GM12878 (cell line): Measurements from ENCODE around the gene STK39. TPM values are rescaled to one million over a fixed set of nuclear protein-coding genes. Genes with fewer than 3 reads are reported as not detected.

ENCODE experiments used
- ATAC-seq: fragments of 200-7000 bp; cut with Tn5 transposase; 3 replicates; pipeline ENCODE4 v1.9.1; 2020; ENCODE audit warnings: mild to moderate bottlenecking, moderate library complexity
- BruUV-seq: library from RNA; stranded (reverse); fragments of 400-500 nt; replicated peaks from 2 replicates; lab custom pipeline; 2021; lab: Mats Ljungman, UMichigan
- CTCF ChIA-PET: fragments of 300-600 bp; sonication (Branson Sonifier 250); formaldehyde crosslinking; extraction: SDS; loops from one replicate; lab custom pipeline; 2021; ENCODE audit warnings: inconsistent platforms; lab: Yijun Ruan, JAX
- POLR2A ChIA-PET: fragments of 350-600 bp; formaldehyde crosslinking; extraction: SDS; loops from one replicate; lab custom pipeline; 2021; ENCODE audit warnings: inconsistent platforms; lab: Charles Lee
- RAD21 ChIA-PET: fragments of 300-600 bp; sonication (Branson Sonifier 250); formaldehyde crosslinking; loops from one replicate; lab custom pipeline; 2023; ENCODE audit warnings: antibody characterized with exemption; ENCODE audit not compliant: unreplicated experiment; lab: Charles Lee
- SMC1A ChIA-PET: fragments of 300-600 bp; sonication (Branson Sonifier 250); formaldehyde crosslinking; loops from one replicate; lab custom pipeline; 2023; ENCODE audit not compliant: unreplicated experiment, uncharacterized antibody; lab: Charles Lee
- DNase-seq: peaks from one replicate; pipeline ENCODE4 v3.0.0-alpha.2; 2011; ENCODE audit warnings: low read depth, low spot score
- FAIRE-seq: peaks from 3 replicates; lab custom pipeline; 2011; peaks lifted over from hg19 to GRCh38; lab: Jason Lieb, UNC
- H2AFZ ChIP-seq: 2 replicates; pipeline ENCODE4 v1.6.0; 2011; ENCODE audit warnings: low read depth, low read length, control low read depth; ENCODE audit not compliant: control insufficient read depth
- H3K27ac ChIP-seq: 2 replicates; pipeline ENCODE4 v1.5.1; 2011; ENCODE audit warnings: control low read depth; ENCODE audit not compliant: control insufficient read depth, insufficient read depth
- H3K27me3 ChIP-seq, 2 experiments: replicated peaks in 1 of 2; 2 replicates each; pipeline versions ENCODE4 v1.6.0 to v1.6.1; 2011; ENCODE audit warnings: low read length in 1 of 2; ENCODE audit not compliant: control insufficient read depth in 2 of 2, insufficient read depth in 2 of 2
- H3K36me3 ChIP-seq, 2 experiments: 2 replicates each; pipeline ENCODE4 v1.5.1; 2011; ENCODE audit warnings: low read length in 1 of 2; ENCODE audit not compliant: control insufficient read depth in 2 of 2, insufficient read depth in 2 of 2
- H3K4me1 ChIP-seq: 2 replicates; pipeline ENCODE4 v1.6.1; 2011; ENCODE audit warnings: mild to moderate bottlenecking, low read length, moderate library complexity, mixed read lengths; ENCODE audit not compliant: control insufficient read depth, insufficient read depth
- H3K4me2 ChIP-seq: 2 replicates; pipeline ENCODE4 v1.6.0; 2011; ENCODE audit warnings: control low read depth; ENCODE audit not compliant: control insufficient read depth, insufficient read depth
- H3K4me3 ChIP-seq: fragments of 200-600 bp; sonication (generic); 2 replicates; pipeline ENCODE4 v1.5.1; 2016
- H3K79me2 ChIP-seq: 2 replicates; pipeline ENCODE4 v1.6.0; 2011; ENCODE audit warnings: low read length; ENCODE audit not compliant: control insufficient read depth, insufficient read depth
- H3K9ac ChIP-seq: 2 replicates; pipeline ENCODE4 v1.8.0; 2011; ENCODE audit warnings: low read length, control low read depth, mixed read lengths; ENCODE audit not compliant: control insufficient read depth, insufficient read depth
- H3K9me3 ChIP-seq: replicated peaks from 3 replicates; pipeline ENCODE4 v1.5.1; 2011; ENCODE audit warnings: mild to moderate bottlenecking, low read length; ENCODE audit not compliant: control insufficient read depth, insufficient read depth
- H4K20me1 ChIP-seq: 2 replicates; pipeline ENCODE4 v1.6.0; 2011; ENCODE audit not compliant: control insufficient read depth, insufficient read depth
- ATF7 ChIP-seq: fragments of 450-650 bp; IDR thresholded peaks from 2 replicates; pipeline ENCODE4 v1.6.1; 2016; ENCODE audit warnings: low read depth, mild to moderate bottlenecking
- BRCA1 ChIP-seq: IDR thresholded peaks from 2 replicates; pipeline ENCODE4 v1.6.1; 2011; ENCODE audit warnings: low read depth, low read length, improper control_type of control experiment
- CEBPZ ChIP-seq: fragments of 150-350 bp; IDR thresholded peaks from 2 replicates; pipeline ENCODE4 v1.6.1; 2016; ENCODE audit warnings: low read depth, low read length
- EP300 ChIP-seq, 2 experiments: fragments of 150-350 bp in 1 of 2; IDR thresholded peaks; 2 replicates each; pipeline ENCODE4 v1.6.1; 2011 to 2012; ENCODE audit warnings: low read depth in 2 of 2, low read length in 2 of 2, borderline replicate concordance in 1 of 2, improper control_type of control experiment in 1 of 2, inconsistent platforms in 1 of 2; ENCODE audit not compliant: control insufficient read depth in 1 of 2
- ESRRA ChIP-seq: IDR thresholded peaks from 2 replicates; pipeline ENCODE4 v1.6.1; 2012; ENCODE audit warnings: mild to moderate bottlenecking, low read length, improper control_type of control experiment
- FOXM1 ChIP-seq: IDR thresholded peaks from 2 replicates; pipeline ENCODE4 v1.6.1; 2012; ENCODE audit warnings: low read depth, mild to moderate bottlenecking, inconsistent platforms, low read length, moderate library complexity
- GATAD2B ChIP-seq: fragments of 450-650 bp; conservative IDR thresholded peaks from 2 replicates; pipeline ENCODE4 v1.6.1; 2017; ENCODE audit warnings: low read depth, mild to moderate bottlenecking, moderate library complexity
- HCFC1 ChIP-seq: fragments of 150-350 bp; IDR thresholded peaks from 2 replicates; pipeline ENCODE4 v1.6.1; 2014; ENCODE audit warnings: low read length
- MEF2B ChIP-seq: fragments of 450-650 bp; IDR thresholded peaks from 2 replicates; pipeline ENCODE4 v1.6.1; 2018; ENCODE audit warnings: mild to moderate bottlenecking, moderate library complexity; ENCODE audit not compliant: partially characterized antibody, poor library complexity, severe bottlenecking
- MTA2 ChIP-seq: fragments of 450-650 bp; IDR thresholded peaks from 2 replicates; pipeline ENCODE4 v1.6.1; 2016; ENCODE audit warnings: low read depth, mild to moderate bottlenecking, moderate library complexity
- MXI1 ChIP-seq: fragments of 150-350 bp; IDR thresholded peaks from 2 replicates; pipeline ENCODE4 v1.6.1; 2011; ENCODE audit warnings: low read depth, mild to moderate bottlenecking, inconsistent platforms, low read length, improper control_type of control experiment
- MYB ChIP-seq: fragments of 150-350 bp; IDR thresholded peaks from 2 replicates; pipeline ENCODE4 v1.6.1; 2014; ENCODE audit warnings: mild to moderate bottlenecking, low read depth, low read length, borderline replicate concordance
- NKRF ChIP-seq: fragments of 450-650 bp; conservative IDR thresholded peaks from 2 replicates; pipeline ENCODE4 v1.6.1; 2017; ENCODE audit warnings: mild to moderate bottlenecking, moderate library complexity
- PAX5 ChIP-seq: IDR thresholded peaks from 2 replicates; pipeline ENCODE4 v1.6.1; 2011; ENCODE audit warnings: low read depth, low read length, borderline replicate concordance
- POLR2AphosphoS2 ChIP-seq: IDR thresholded peaks from 2 replicates; pipeline ENCODE4 v1.6.1; 2011; ENCODE audit warnings: low read depth, mild to moderate bottlenecking, low read length, improper control_type of control experiment, moderate library complexity
- SUZ12 ChIP-seq: fragments of 200-600 bp; sonication (generic); IDR thresholded peaks from one replicate; pipeline ENCODE4 v1.6.1; 2018; ENCODE audit warnings: antibody characterized with exemption, mild to moderate bottlenecking; ENCODE audit not compliant: unreplicated experiment
- USF2 ChIP-seq: IDR thresholded peaks from 2 replicates; pipeline ENCODE4 v1.6.1; 2011; ENCODE audit warnings: low read depth, low read length, improper control_type of control experiment, borderline replicate concordance
- ZNF217 ChIP-seq: fragments of 450-650 bp; IDR thresholded peaks from 2 replicates; pipeline ENCODE4 v1.6.1; 2017; ENCODE audit warnings: antibody characterized with exemption, mild to moderate bottlenecking
- ZNF622 ChIP-seq: fragments of 450-650 bp; IDR thresholded peaks from 2 replicates; pipeline ENCODE4 v1.6.1; 2017; ENCODE audit warnings: mild to moderate bottlenecking, inconsistent platforms
- WGBS: methylation state at CpG from one replicate; pipeline ENCODE4 v1.1.6; 2016; ENCODE audit warnings: low lambda C conversion rate; ENCODE audit not compliant: insufficient replicate concordance, insufficient coverage; ENCODE audit errors: missing lambda C conversion rate; 5-methylcytosine and 5-hydroxymethylcytosine counted together
- in situ Hi-C: fragments of 300-500 bp; cut with MboI; formaldehyde crosslinking; loops from 9 replicates; pipeline ENCODE4 v1.14.3; 2018; ENCODE audit warnings: mixed read lengths
- intact Hi-C: fragments of 100-400 bp; cut with micrococcal nuclease; formaldehyde crosslinking; loops from one replicate; pipeline ENCODE4 v1.14.2; 2022; ENCODE audit not compliant: unreplicated experiment
- polyA plus RNA-seq, 11 experiments: library from polyadenylated mRNA; depleted of rRNA in 4 of 11; unstranded in 6 of 11; stranded (reverse) in 5 of 11; fragments of >200 nt; fragmentation: Nextera tagmentation in 4 of 11; fragmentation: Illumina TruSeq in 1 of 11; extraction: Ambion mirVana in 4 of 11; extraction: Trizol in 1 of 11; gene quantifications; 1 replicate in 1 of 11; 2 replicates in 10 of 11; pipeline versions ENCODE4 v1.2.1 to v1.2.3, GENCODE V29; 2011 to 2016; ENCODE audit warnings: inconsistent platforms in 2 of 11, missing spikeins in 2 of 11, low read depth in 1 of 11
- total RNA-seq, 4 experiments: library from RNA; depleted of rRNA in 3 of 4; stranded (reverse); fragments of >200 nt in 3 of 4; fragmentation: Illumina TruSeq in 1 of 4; extraction: Trizol in 1 of 4; gene quantifications; 2 replicates each; pipeline versions ENCODE4 v1.2.1 to v1.2.3, GENCODE V29; 2013 to 2021

The STK39 gene
- total and polyA plus RNA-seq, 10 of the 15 experiments (the other 5 are each of a cell fraction or from before 2014, with no cell fraction given): 0.03 to 0.21 (median 0.07) TPM; not detected in 5

DNA sequence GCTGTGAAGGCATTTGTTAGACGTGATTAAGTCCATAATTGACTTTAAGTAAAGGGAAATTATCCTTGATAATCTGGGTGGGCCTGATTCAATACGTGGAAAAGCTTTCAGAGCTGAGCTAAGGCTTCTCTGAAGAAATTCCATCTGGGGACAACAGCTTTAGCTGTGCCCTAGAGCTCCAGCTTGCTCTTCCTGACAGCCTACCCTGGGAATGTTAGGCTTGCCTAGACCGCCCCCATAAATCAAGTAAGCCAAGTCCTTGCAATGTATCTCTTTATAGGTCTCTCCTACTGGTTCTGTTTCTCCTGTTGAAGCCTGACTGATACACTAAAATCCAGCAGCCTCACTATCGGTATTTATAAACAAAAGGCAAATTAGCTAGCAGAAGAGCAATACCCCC lies 160.0 kb downstream of the STK39 start:
- no peak for ATAC-seq
- POLR2A ChIA-PET: no interaction called here
- TF ChIP-seq MEF2B (no peak), MXI1 (no peak), USF2 (no peak), EP300 (IDR thresholded peaks at IDR 0.05; ENCODE audit: borderline replicate concordance in 1 of 2, control insufficient read depth in 1 of 2, low read depth in 2 of 2, low read length in 2 of 2) (no peak), MYB (no peak), BRCA1 (no peak), ZNF217 (no peak), PAX5 (no peak), ESRRA (no peak), NKRF (no peak), FOXM1 (no peak), SUZ12 (no peak), HCFC1 (no peak), POLR2AphosphoS2 (no peak), CEBPZ (no peak), GATAD2B (no peak), ATF7 (no peak), ZNF622 (no peak), MTA2 (no peak)
- TF ChIP-seq, all 136 proteins: peak for 0
- intact Hi-C loops (no loop called here), in situ Hi-C loops (no loop called here)
- Histone ChIP-seq H3K4me3 (no peak overlapping the region), H2AFZ (no peak overlapping the region), H4K20me1 (no peaks in the 10 kb centered on the region), H3K27me3 (no peaks in the 10 kb centered on the region), H3K79me2 (no peaks in the 10 kb centered on the region), H3K27ac (no peak overlapping the region), H3K36me3 (no peaks in the 10 kb centered on the region), H3K9ac (no peak overlapping the region), H3K4me1 (peaks cover 24% of the 10 kb centered on the region), H3K9me3 (no peaks in the 10 kb centered on the region), H3K4me2 (no peak overlapping the region)
- BruUV-seq: no TSS peak
- FAIRE-seq (no peak), DNase-seq (no peak)
- SMC1A ChIA-PET: interaction anchor here (0.6 to 1.9 kb wide), 2 partner anchors 19 to 1779 kb away, joined by 3 to 6 read pairs; no protein-coding TSS in a partner anchor
- CTCF ChIA-PET: no interaction called here
- 14% methylated on average over 4 of the region's 4 CpGs for WGBS
- RAD21 ChIA-PET: no interaction called here
